ENCODE results near the gene SLC38A10. TPM values are rescaled to one million over a fixed set of nuclear protein-coding genes. Genes with fewer than 3 reads are reported as not detected.

The SLC38A10 gene
- polyA plus RNA-seq, 4 donors, result 48.4 to 107 (median 79.2) TPM

- DNase-seq (no peak), FAIRE-seq (no peak)
- Histone ChIP-seq H3K9me3 (ENCODE audit: control insufficient read depth in 2 of 2, insufficient read depth in 1 of 2, low read depth in 1 of 2, low read length in 1 of 2) (no peaks in the 10 kb centered on the region), H3K36me3 (ENCODE audit: control insufficient read depth in 3 of 3, insufficient read depth in 2 of 3, low read depth in 1 of 3, low read length in 3 of 3) (peaks cover 15 to 85% (median 20%) of the 10 kb centered on the region in 3 donors), H3K4me1 (ENCODE audit: control insufficient read depth in 3 of 3, insufficient read depth in 2 of 3, low read depth in 1 of 3, low read length in 2 of 3) (peaks cover 0 to 28% (median 5%) of the 10 kb centered on the region in 3 donors), H3K27ac (ENCODE audit: low read depth in 1 of 3, low read length in 2 of 3) (no peak overlapping the region), H3K27me3 (ENCODE audit: control insufficient read depth in 3 of 3, insufficient read depth in 3 of 3, low read length in 3 of 3) (no peaks in the 10 kb centered on the region), H3K4me3 (ENCODE audit: low read depth in 1 of 3, low read length in 3 of 3) (no peak overlapping the region)
- 94 to 96% (median 95%) methylated on average over 19 of the region's 19 CpGs for WGBS, 3 donors
These were observed 37.6 kb downstream of the SLC38A10 start for GRCh38 chr17:81257533-81257932.

- Histone ChIP-seq H3K27me3 (ENCODE audit: control insufficient read depth in 3 of 3, insufficient read depth in 3 of 3, low read length in 3 of 3) (no peaks in the 10 kb centered on the region), H3K4me3 (ENCODE audit: low read depth in 1 of 3, low read length in 3 of 3) (no peak overlapping the region), H3K36me3 (ENCODE audit: control insufficient read depth in 3 of 3, insufficient read depth in 2 of 3, low read depth in 1 of 3, low read length in 3 of 3) (peaks cover 11 to 85% (median 21%) of the 10 kb centered on the region in 3 donors), H3K4me1 (ENCODE audit: control insufficient read depth in 3 of 3, insufficient read depth in 2 of 3, low read depth in 1 of 3, low read length in 2 of 3) (peaks cover 0 to 37% (median 5%) of the 10 kb centered on the region in 3 donors), H3K9me3 (ENCODE audit: control insufficient read depth in 2 of 2, insufficient read depth in 1 of 2, low read depth in 1 of 2, low read length in 1 of 2) (no peaks in the 10 kb centered on the region), H3K27ac (ENCODE audit: low read depth in 1 of 3, low read length in 2 of 3) (no peak overlapping the region)
- DNase-seq (no peak), FAIRE-seq (no peak)
- 81 to 86% (median 82%) methylated on average over 12 of the region's 12 CpGs for WGBS, 3 donors
These were observed 38.5 kb downstream of the SLC38A10 start for GRCh38 chr17:81256616-81257015.

GRCh38 chr17:81254955-81255717 lies 40.0 kb downstream of the SLC38A10 start:
- DNase-seq (peak; percentile 88 to 89), FAIRE-seq (no peak)
- Histone ChIP-seq H3K36me3 (ENCODE audit: control insufficient read depth in 3 of 3, insufficient read depth in 2 of 3, low read depth in 1 of 3, low read length in 3 of 3) (peaks cover 9 to 84% (median 19%) of the 10 kb centered on the region in 3 donors), H3K9me3 (ENCODE audit: control insufficient read depth in 2 of 2, insufficient read depth in 1 of 2, low read depth in 1 of 2, low read length in 1 of 2) (no peaks in the 10 kb centered on the region), H3K27me3 (ENCODE audit: control insufficient read depth in 3 of 3, insufficient read depth in 3 of 3, low read length in 3 of 3) (no peaks in the 10 kb centered on the region), H3K4me1 (ENCODE audit: control insufficient read depth in 3 of 3, insufficient read depth in 2 of 3, low read depth in 1 of 3, low read length in 2 of 3) (peaks cover 0 to 52% (median 5%) of the 10 kb centered on the region in 3 donors), H3K4me3 (ENCODE audit: low read depth in 1 of 3, low read length in 3 of 3) (peak overlapping the region in 1 of 3 donors; percentile 9), H3K27ac (ENCODE audit: low read depth in 1 of 3, low read length in 2 of 3) (peak overlapping the region in 1 of 3 donors; percentile 69)
- 21 to 38% (median 37%) methylated on average over 35 of the region's 35 CpGs for WGBS, 3 donors

- peaks cover 0 to 56% (median 5%) of the 10 kb centered on the region in 3 donors for H3K4me1 ChIP-seq (ENCODE audit: control insufficient read depth in 3 of 3, insufficient read depth in 2 of 3, low read depth in 1 of 3, low read length in 2 of 3)
- no peaks in the 10 kb centered on the region for H3K27me3 ChIP-seq (ENCODE audit: control insufficient read depth in 3 of 3, insufficient read depth in 3 of 3, low read length in 3 of 3)
- no peak overlapping the region for H3K4me3 ChIP-seq (ENCODE audit: low read depth in 1 of 3, low read length in 3 of 3)
- H3K36me3 ChIP-seq (ENCODE audit: control insufficient read depth in 3 of 3, insufficient read depth in 2 of 3, low read depth in 1 of 3, low read length in 3 of 3), result peaks cover 0 to 81% (median 8%) of the 10 kb centered on the region in 3 donors
- 62 to 64% (median 64%) methylated on average over 19 of the region's 19 CpGs for WGBS, 3 donors
- DNase-seq (peak in 1 of 2 donors; percentile 55), FAIRE-seq (no peak)
- H3K27ac ChIP-seq (ENCODE audit: low read depth in 1 of 3, low read length in 2 of 3), result peak overlapping the region in 1 of 3 donors; percentile 35
- H3K9me3 ChIP-seq (ENCODE audit: control insufficient read depth in 2 of 2, insufficient read depth in 1 of 2, low read depth in 1 of 2, low read length in 1 of 2), result no peaks in the 10 kb centered on the region
These were observed 41.6 kb downstream of the SLC38A10 start for GRCh38 chr17:81253358-81254131.

- Histone ChIP-seq H3K27ac (ENCODE audit: low read depth in 1 of 3, low read length in 2 of 3) (peak overlapping the region in 1 of 3 donors; percentile 35), H3K4me1 (ENCODE audit: control insufficient read depth in 3 of 3, insufficient read depth in 2 of 3, low read depth in 1 of 3, low read length in 2 of 3) (peaks cover 0 to 56% (median 5%) of the 10 kb centered on the region in 3 donors), H3K36me3 (ENCODE audit: control insufficient read depth in 3 of 3, insufficient read depth in 2 of 3, low read depth in 1 of 3, low read length in 3 of 3) (peaks cover 0 to 80% (median 8%) of the 10 kb centered on the region in 3 donors), H3K27me3 (ENCODE audit: control insufficient read depth in 3 of 3, insufficient read depth in 3 of 3, low read length in 3 of 3) (no peaks in the 10 kb centered on the region), H3K4me3 (ENCODE audit: low read depth in 1 of 3, low read length in 3 of 3) (no peak overlapping the region), H3K9me3 (ENCODE audit: control insufficient read depth in 2 of 2, insufficient read depth in 1 of 2, low read depth in 1 of 2, low read length in 1 of 2) (no peaks in the 10 kb centered on the region)
- WGBS, 3 donors, result 39 to 71% (median 43%) methylated on average over 15 of the region's 15 CpGs
- DNase-seq (no peak), FAIRE-seq (no peak)
These were observed 42.1 kb downstream of the SLC38A10 start for GRCh38 chr17:81252987-81253329.

- Histone ChIP-seq H3K27ac (ENCODE audit: low read depth in 1 of 3, low read length in 2 of 3) (peak overlapping the region in 2 of 3 donors; percentile 35 to 60), H3K27me3 (ENCODE audit: control insufficient read depth in 3 of 3, insufficient read depth in 3 of 3, low read length in 3 of 3) (no peaks in the 10 kb centered on the region), H3K4me3 (ENCODE audit: low read depth in 1 of 3, low read length in 3 of 3) (no peak overlapping the region), H3K9me3 (ENCODE audit: control insufficient read depth in 2 of 2, insufficient read depth in 1 of 2, low read depth in 1 of 2, low read length in 1 of 2) (no peaks in the 10 kb centered on the region), H3K36me3 (ENCODE audit: control insufficient read depth in 3 of 3, insufficient read depth in 2 of 3, low read depth in 1 of 3, low read length in 3 of 3) (peaks cover 0 to 76% (median 8%) of the 10 kb centered on the region in 3 donors), H3K4me1 (ENCODE audit: control insufficient read depth in 3 of 3, insufficient read depth in 2 of 3, low read depth in 1 of 3, low read length in 2 of 3) (peaks cover 0 to 56% (median 5%) of the 10 kb centered on the region in 3 donors)
- FAIRE-seq, result no peak
- peak; percentile 53 to 56 for DNase-seq
- 44 to 72% (median 64%) methylated on average over 15 of the region's 15 CpGs for WGBS, 3 donors
These were observed 42.7 kb downstream of the SLC38A10 start for GRCh38 chr17:81252326-81252986.

GRCh38 chr17:81251709-81252301 lies 43.3 kb downstream of the SLC38A10 start:
- H3K27ac ChIP-seq (ENCODE audit: low read depth in 1 of 3, low read length in 2 of 3), result peak overlapping the region in 2 of 3 donors; percentile 35 to 60
- WGBS, 3 donors, result 18 to 66% (median 42%) methylated on average over 26 to 29 of the region's 29 CpGs
- no peaks in the 10 kb centered on the region for H3K27me3 ChIP-seq (ENCODE audit: control insufficient read depth in 3 of 3, insufficient read depth in 3 of 3, low read length in 3 of 3)
- peaks cover 0 to 76% (median 6%) of the 10 kb centered on the region in 3 donors for H3K36me3 ChIP-seq (ENCODE audit: control insufficient read depth in 3 of 3, insufficient read depth in 2 of 3, low read depth in 1 of 3, low read length in 3 of 3)
- DNase-seq (peak; percentile 83 to 84), FAIRE-seq (no peak)
- no peak overlapping the region for H3K4me3 ChIP-seq (ENCODE audit: low read depth in 1 of 3, low read length in 3 of 3)
- no peaks in the 10 kb centered on the region for H3K9me3 ChIP-seq (ENCODE audit: control insufficient read depth in 2 of 2, insufficient read depth in 1 of 2, low read depth in 1 of 2, low read length in 1 of 2)
- H3K4me1 ChIP-seq (ENCODE audit: control insufficient read depth in 3 of 3, insufficient read depth in 2 of 3, low read depth in 1 of 3, low read length in 2 of 3), result peaks cover 0 to 56% (median 5%) of the 10 kb centered on the region in 3 donors
